OCI-M2 (cell line): Measurements from ENCODE around the gene PRELID3B.

Experiments used
- DNase-seq: peaks from one replicate; lab custom pipeline; 2025; ENCODE audit not compliant: unreplicated experiment; lab: John Stamatoyannopoulos, UW

The PRELID3B gene

DNA sequence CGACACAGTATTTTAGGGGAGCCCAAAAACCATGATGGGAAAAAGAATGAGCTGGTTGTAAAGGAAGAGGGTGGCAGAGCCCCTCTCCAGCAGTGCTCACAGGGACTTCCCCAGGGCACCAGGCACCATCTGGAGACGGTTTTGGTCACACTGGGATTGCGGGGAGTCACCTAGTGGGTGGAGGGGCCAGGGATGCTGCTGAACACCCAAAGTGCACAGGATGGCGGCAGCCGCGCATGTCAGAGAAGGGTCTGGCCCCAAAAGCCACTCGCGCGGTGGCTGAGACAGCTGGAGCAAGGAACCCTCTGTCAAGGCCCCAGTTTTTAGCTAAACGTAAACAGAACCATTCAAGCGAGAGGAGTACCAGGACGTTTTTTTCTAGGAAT is 46.4 kb downstream of the PRELID3B start:
- DNase-seq, result no peak

DNA sequence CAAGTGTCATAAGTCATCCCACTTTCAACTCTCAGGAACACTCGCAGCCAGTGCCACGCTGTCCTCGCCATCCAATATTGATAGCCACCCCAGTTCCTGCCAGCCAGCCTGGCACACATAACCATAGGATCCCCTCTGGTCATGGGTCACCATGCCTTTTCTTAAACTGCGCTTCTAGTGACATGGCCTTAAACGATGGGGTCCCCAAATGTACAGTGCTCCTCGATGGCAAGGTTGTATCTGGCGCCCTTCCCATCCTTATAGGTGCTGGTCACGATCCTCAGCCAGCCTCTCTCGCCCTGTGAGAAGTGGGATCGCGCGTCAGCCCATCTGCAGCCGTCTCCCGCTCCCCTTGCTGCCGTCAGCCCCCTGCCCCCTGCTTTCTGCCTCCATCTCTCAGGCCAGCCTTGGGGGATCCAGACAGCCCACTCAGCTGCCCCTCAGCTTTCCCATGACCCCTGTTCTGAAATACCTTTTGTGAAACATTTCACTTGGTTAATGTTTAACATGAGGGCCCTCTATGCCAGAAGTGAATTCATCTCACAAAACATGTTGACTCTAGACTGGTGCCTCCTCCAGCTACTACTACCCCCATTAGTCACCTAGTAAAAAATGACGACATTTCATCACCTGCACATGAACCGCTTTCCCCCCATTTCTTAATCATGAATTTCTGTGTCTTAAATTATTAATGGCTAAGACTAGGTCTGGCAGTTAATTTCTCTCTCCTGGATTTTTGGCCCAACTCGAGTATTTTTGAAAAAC is 46.9 kb downstream of the PRELID3B start:
- no peak for DNase-seq

DNA sequence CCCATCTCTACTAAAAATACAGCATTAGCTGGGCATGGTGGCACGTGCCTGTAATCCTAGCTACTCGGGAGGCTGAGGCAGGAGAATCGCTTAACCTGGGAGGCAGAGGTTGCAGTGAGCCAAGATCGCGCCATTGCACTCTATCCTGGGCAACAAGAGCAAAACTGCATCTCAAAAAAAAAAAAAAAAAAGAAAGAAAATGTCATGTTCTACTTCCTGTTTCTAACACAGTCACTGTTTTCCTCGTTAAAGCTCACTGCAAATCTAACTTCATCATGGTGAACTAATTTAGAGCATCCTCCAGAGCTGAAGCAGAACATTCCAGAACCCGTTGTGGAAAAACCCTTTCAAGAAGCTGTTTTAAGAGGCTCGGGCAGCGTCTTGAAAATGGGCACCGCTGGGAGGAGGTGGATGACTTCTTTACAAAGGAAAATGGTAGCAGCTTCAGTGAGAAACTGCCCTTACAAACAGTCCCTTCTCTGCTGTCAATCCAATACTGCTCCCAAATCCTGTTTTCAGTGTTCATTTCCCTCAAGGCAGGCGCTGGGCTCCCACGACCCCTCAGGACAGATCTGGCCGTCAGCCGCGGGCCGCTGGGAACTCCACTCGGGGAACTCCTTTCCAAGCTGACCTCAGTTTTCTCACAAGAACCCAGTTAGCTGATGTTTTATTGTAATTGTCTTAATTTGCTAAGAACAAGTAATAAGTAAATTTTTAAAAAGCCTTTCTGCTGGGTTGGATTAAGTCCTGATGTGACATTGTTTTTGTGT is 48.0 kb downstream of the PRELID3B start:
- no peak for DNase-seq

DNA sequence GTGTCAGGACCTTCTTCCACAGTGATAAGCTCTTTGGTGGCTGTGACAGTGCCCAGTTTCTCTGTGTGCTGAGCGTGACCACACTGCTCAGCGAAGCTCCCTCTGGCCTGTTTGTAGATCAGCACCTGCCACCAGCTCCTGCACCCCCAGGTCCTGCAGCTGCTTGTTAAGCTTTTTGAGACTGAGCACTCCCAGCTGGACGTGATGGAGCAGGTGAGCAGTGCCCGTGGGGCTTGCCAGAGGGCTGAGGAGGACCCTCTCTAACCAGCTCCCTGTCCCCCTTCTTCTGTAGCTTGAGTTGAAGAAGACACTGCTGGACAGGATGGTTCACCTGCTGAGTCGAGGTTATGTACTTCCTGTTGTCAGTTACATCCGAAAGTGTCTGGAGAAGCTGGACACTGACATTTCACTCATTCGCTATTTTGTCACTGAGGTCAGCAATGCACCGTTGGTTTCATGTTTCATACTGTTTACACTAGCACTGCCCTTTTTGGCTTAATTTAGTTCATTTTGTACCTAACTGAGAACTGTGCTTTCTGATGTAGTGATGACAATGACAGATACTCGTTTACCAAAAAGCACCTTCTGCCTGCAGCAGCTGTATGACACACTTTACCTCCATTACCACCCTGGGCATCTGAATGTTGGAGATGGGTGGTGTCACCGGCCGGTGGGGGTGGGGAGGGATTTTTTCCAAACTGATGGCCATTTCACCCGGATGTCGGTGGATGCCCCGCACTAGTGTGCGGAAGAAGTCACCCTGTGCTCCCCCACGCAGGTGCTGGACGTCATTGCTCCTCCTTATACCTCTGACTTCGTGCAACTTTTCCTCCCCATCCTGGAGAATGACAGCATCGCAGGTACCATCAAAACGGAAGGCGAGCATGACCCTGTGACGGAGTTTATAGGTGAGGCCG is 49.0 kb downstream of the PRELID3B start:
- DNase-seq, result no peak

DNA sequence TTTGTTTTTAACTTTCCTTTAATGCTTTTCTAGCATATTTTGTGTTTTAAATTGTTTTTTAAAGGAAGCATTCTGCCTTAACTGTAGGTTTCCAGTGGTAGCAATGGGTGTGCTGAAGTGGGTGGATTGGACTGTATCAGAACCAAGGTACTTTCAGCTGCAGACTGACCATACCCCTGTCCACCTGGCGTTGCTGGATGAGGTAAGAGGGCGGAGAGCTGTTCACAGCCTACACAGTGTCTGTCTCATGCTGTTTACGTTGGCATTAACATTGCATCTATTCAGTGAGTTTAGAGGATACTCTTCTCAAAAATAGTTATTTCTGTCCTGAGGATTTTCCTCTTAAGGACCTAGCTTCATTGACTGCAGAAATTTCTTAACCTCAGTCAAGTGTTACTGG is 49.7 kb downstream of the PRELID3B start:
- DNase-seq, result no peak

DNA sequence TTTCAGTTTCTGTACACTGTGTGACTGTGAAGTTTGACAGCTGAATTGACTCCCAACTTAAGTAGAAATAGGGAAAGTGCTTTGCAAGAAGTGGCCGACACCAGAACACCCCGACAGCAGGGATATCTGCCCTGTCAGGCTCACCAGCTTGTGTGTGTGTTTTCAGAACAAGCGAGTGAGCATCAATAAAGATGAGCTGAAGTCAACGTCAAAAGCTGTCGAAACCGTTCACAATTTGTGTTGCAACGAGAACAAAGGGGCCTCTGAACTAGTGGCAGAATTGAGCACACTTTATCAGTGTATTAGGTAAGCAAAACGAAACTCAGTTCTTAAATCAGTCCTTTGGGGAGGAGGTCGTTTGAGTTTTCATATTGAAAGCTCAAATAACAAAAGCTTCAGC is 50.9 kb downstream of the PRELID3B start:
- DNase-seq, result no peak

DNA sequence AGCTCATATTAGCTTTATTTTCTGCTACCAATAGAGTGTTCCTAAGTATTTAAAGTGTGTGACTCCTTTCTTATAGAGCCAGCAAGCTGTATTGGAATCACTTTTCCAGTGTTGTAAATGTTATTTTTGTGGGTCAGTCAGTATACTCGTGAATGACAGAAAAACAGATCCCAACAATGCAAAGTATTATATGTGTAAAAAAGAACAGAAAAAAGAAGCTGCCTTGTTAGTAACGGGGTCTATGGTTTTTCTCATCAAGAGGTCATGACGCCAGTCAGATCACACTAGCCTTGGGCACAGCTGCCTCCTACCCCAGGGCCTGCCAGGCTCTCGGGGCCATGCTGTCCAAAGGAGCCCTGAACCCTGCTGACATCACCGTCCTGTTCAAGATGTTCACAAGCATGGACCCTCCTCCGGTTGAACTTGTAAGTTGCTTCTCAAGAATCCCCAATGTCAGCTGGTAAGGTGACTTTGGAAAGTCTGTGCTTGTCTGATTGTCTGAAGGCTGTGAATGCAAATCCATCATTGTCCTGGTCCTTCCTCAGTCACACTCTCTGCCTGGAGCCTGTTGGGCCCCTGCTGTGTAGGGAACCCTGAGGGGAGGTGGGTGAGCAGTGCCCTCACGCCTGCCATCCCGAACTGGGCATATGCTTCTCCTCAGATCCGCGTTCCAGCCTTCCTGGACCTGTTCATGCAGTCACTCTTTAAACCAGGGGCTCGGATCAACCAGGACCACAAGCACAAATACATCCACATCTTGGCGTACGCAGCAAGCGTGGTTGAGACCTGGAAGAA is 51.7 kb downstream of the PRELID3B start:
- DNase-seq, result no peak

DNA sequence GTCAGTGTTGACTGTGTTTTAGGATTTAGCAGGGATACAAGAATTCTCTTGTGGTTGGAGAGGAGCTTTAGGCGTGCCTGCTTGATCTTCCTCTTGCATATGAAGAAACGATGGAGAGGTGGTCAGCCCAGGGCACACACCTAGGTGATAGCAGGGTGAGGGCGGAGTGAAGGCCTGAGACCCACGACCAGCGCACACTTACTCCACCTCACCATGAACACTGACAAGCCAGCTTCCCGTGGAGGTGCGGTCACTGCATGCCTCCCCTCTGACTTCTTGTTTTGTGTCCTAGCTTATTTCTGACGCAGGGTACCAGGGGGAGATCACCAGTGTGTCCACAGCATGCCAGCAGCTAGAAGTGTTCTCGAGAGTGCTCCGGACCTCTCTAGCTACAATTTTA is 53.4 kb downstream of the PRELID3B start:
- no peak for DNase-seq

DNA sequence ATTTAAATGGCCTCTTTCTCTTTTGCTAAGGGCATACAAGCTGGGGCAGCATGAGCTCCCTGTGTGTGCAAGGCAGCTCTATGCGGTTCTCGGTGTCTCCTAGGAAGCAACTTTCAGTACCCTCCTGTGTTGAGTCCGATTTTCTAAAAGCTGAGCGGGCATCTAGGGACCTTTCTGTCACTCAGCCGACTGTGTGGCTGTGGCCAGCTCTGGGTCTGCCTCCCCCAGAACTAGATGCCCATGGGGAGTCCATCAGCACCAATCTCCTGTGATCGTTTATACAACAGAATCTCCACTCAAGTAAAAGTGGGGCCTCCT is 54.1 kb downstream of the PRELID3B start:
- no peak for DNase-seq

DNA sequence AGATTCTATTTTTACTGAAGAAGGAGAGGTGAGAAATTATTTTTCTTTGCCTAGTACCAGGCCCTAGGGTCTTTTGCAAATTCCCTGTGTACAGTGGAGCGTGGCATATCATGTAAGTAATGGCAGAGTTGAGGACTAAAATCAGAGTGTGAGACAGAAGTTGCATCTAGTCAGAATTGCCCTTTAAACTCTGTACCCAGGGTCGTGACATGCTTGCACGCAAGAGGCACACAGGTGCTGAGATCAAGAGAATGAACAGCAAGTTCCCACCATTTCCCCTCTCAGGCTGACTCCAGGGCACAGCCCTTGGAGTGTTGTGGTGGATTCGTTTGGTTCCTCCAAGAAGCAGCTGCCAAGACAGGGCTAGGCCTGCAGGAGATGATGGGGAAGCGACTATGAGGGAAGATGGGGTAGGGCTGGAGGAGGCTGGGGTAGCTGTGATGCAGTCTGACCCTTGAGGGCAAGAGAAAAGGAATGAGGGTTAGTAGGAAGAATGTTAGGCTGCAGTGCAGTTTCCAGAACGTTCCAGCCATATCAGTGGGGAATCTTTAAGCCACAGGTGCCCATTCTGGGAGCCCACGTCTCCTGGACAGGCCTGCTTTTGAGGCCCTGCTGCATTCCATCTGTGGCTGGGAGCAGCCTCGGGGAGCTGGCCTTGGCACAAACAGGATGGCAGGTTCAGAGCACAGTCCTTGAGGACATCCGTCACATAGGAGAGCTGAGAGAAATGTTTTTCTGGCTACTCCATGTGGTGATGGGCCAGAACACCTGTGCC is 54.6 kb downstream of the PRELID3B start:
- no peak for DNase-seq

DNA sequence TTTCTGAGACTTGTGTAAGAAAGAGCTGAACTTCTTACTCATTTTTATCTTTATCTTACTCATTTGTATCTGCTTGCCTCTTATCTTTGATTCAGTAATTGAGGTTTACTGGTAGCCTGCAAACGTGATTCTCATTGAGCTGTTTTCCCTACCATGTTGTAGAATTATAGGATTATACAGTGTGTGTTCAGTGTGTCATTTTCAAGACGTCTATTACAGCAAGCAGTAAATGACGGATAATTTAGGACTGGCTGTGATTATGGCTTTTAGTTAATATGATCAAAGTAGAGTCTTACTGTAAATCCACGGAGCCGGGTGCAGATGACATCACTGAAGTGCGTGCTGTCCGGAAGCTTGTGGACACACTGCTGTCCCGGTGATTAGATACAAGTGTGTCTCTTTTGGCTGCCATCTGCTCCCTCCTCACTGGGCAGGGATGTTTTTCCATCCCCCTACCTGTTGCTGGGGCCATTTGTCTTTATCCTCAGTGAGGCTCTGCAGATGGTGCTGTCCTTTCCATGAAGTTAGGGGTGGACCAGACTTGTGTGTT is 55.5 kb downstream of the PRELID3B start:
- no peak for DNase-seq

DNA sequence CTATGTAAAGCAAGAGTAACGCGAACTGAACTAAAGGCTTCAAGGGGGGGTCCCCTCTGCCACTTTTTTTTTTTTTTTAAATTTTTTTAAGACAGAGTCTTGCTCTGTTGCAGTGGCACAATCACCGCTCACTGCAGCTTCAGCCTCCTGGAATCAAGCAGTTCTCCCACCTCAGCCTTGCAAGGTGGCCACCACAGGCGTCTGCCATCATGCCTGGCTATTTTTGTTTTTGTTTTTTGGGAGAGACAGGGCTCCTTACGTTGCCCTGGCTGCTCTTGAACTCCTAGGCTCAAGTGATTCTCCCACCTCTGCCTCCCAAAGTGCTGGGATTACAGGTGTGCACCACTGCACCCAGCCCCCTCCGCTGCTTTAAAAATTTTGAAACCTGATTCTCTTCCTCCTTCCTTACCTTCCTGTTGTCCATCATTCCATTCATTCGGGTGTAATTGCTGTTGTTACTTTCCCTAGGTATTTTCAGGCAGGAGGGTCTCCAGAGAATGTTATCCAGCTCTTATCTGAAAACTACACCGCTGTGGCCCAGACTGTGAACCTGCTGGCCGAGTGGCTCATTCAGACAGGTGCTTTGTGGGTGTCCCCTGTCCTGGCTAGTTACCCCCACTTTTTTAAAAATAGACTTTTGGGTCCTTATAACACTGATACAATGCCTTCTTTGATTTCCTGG is 56.2 kb downstream of the PRELID3B start:
- DNase-seq, result no peak

DNA sequence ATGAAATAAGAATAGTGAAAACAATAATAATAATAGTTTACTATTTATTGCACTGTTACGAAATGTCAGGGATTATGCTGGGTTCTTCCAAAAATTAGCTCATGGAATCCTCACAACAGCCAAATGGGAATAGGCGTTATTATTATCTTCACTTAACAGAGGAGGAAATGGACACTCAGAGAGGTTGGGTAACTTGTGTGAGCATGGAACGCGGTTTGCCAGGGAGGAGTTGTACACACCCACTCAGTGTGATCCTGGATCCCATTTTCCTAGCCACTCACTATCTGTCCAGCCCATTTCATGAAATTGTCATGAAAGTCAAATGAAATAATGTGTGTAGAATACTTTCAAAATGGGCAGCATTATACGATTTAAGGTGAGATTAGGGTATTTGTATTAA is 56.9 kb downstream of the PRELID3B start:
- no peak for DNase-seq

DNA sequence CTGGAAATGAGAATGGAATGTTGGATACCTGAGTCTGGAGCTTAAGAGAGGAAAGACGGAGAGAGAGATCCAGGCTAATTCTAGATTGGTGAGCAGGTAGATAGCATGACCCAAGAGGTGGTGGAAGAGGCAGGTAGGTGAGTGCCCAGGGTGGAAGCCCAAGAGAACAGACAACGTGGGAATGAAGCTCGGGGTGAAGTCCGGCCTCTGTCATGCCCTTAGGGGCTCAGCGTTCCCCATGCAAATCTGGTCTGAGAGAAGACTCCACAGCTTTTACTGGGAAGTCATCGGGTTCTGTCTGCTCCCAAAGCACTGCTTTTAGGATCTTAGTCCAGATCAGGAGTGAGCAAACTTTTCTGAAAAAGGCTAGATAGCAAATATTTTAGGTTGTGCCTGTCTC is 57.9 kb downstream of the PRELID3B start:
- DNase-seq, result no peak
